Measurements from ENCODE around the gene AGAP1. TPM values are rescaled to one million over a fixed set of nuclear protein-coding genes. Genes with fewer than 3 reads are reported as not detected.

The AGAP1 gene
- polyA plus RNA-seq, 1 donor from 2014 or later: 17.4 TPM

DNA sequence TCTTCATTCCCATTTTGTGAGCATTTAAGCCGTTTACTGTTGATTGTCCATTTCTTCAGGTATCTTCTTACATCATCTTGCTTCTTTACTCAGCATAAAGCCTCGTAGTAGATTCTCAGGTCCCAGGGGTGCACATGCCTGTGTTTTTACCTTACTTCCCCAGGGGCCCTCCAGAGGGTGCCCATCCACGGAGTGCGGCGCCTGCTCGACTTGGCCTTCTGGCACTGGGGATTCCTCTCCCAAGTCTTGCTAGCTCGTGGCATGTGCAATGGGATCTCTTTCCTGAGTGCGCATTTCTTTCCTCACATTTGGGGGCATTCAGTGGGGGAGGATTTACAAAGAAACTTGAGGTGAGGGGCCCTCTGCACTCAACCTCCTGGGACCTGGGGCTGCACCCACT lies 148.1 kb downstream of the AGAP1 start (continued):
- TF ChIP-seq POLR2AphosphoS5 (IDR thresholded peaks at IDR 0.05): no peak
- TF ChIP-seq EZH2 (IDR thresholded peaks at IDR 0.05; ENCODE audit: borderline replicate concordance, insufficient read depth, low read length, poor library complexity, severe bottlenecking): no peak

DNA sequence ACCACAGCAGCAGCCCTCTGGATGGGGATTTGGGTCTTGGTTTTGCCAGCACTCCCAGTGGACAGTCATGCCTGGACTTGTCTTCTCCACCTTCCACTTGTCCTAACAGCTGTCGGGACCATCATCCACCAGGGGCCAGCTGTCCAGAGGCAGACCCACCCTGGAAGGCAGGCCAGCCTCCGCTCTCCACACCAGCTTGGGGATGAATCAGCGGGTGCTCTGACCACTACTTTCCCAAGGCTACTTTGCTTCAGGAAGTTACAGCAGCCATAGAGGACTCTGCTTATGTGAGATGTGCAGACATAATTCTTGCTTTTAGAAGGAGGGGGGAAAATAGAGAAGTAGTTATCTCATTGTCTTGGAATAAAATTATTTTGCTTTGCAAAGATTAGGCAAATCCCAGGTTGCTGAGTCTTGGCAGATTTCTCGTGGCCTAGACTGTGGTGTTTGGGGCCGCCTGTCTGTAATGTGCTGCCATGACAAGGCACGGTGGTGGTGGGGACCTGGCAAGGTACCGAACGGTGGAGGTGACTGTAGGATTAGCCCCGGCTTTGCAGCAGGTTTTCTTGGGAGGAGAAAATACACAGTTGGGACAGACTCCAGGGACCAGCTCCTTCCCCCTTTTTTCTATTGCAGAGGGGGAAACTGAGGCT lies 148.7 kb downstream of the AGAP1 start:
- Histone ChIP-seq H2AFZ (ENCODE audit: low read depth, low read length) (no peak overlapping the region), H4K20me1 (ENCODE audit: insufficient read depth) (no peaks in the 10 kb centered on the region), H3K36me3 (ENCODE audit: insufficient read depth, low read length) (no peaks in the 10 kb centered on the region), H3F3A (ENCODE audit: insufficient read depth, low read length, poor library complexity, severe bottlenecking) (no peaks in the 10 kb centered on the region), H3K4me3 (ENCODE audit: low read length) (no peak overlapping the region), H3K9me2 (ENCODE audit: insufficient read depth, low read length) (no peaks in the 10 kb centered on the region), H3K9ac (ENCODE audit: low read length) (no peak overlapping the region), H3K4me2 (ENCODE audit: low read length) (no peak overlapping the region), H3K79me2 (replicated peaks; ENCODE audit: insufficient read depth, low read length) (no peaks in the 10 kb centered on the region), H3K27ac (ENCODE audit: low read length) (no peak overlapping the region), H3K9me3 (ENCODE audit: low read length) (no peaks in the 10 kb centered on the region), H3K27me3 (ENCODE audit: insufficient read depth, low read depth, low read length) (peaks cover 4% of the 10 kb centered on the region)
- TF ChIP-seq MXI1 (conservative IDR thresholded peaks at IDR 0.05; ENCODE audit: poor library complexity, severe bottlenecking) (no peak), EZH2 (IDR thresholded peaks at IDR 0.05; ENCODE audit: borderline replicate concordance, insufficient read depth, low read length, poor library complexity, severe bottlenecking) (no peak), RAD21 (conservative IDR thresholded peaks at IDR 0.05) (no peak), POLR2AphosphoS5 (IDR thresholded peaks at IDR 0.05) (no peak), TAF1 (IDR thresholded peaks at IDR 0.05; ENCODE audit: low read depth) (no peak), EP300 (conservative IDR thresholded peaks at IDR 0.05; ENCODE audit: poor library complexity, severe bottlenecking) (no peak), SMC3 (conservative IDR thresholded peaks at IDR 0.05; ENCODE audit: poor library complexity) (no peak)
- TF ChIP-seq, protein P1, sequence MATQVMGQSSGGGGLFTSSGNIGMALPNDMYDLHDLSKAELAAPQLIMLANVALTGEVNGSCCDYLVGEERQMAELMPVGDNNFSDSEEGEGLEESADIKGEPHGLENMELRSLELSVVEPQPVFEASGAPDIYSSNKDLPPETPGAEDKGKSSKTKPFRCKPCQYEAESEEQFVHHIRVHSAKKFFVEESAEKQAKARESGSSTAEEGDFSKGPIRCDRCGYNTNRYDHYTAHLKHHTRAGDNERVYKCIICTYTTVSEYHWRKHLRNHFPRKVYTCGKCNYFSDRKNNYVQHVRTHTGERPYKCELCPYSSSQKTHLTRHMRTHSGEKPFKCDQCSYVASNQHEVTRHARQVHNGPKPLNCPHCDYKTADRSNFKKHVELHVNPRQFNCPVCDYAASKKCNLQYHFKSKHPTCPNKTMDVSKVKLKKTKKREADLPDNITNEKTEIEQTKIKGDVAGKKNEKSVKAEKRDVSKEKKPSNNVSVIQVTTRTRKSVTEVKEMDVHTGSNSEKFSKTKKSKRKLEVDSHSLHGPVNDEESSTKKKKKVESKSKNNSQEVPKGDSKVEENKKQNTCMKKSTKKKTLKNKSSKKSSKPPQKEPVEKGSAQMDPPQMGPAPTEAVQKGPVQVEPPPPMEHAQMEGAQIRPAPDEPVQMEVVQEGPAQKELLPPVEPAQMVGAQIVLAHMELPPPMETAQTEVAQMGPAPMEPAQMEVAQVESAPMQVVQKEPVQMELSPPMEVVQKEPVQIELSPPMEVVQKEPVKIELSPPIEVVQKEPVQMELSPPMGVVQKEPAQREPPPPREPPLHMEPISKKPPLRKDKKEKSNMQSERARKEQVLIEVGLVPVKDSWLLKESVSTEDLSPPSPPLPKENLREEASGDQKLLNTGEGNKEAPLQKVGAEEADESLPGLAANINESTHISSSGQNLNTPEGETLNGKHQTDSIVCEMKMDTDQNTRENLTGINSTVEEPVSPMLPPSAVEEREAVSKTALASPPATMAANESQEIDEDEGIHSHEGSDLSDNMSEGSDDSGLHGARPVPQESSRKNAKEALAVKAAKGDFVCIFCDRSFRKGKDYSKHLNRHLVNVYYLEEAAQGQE (IDR thresholded peaks at IDR 0.05; ENCODE audit: borderline replicate concordance): no peak
- TF ChIP-seq, protein P2, sequence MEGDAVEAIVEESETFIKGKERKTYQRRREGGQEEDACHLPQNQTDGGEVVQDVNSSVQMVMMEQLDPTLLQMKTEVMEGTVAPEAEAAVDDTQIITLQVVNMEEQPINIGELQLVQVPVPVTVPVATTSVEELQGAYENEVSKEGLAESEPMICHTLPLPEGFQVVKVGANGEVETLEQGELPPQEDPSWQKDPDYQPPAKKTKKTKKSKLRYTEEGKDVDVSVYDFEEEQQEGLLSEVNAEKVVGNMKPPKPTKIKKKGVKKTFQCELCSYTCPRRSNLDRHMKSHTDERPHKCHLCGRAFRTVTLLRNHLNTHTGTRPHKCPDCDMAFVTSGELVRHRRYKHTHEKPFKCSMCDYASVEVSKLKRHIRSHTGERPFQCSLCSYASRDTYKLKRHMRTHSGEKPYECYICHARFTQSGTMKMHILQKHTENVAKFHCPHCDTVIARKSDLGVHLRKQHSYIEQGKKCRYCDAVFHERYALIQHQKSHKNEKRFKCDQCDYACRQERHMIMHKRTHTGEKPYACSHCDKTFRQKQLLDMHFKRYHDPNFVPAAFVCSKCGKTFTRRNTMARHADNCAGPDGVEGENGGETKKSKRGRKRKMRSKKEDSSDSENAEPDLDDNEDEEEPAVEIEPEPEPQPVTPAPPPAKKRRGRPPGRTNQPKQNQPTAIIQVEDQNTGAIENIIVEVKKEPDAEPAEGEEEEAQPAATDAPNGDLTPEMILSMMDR (IDR thresholded peaks at IDR 0.05; ENCODE audit: poor library complexity, severe bottlenecking): no peak

DNA sequence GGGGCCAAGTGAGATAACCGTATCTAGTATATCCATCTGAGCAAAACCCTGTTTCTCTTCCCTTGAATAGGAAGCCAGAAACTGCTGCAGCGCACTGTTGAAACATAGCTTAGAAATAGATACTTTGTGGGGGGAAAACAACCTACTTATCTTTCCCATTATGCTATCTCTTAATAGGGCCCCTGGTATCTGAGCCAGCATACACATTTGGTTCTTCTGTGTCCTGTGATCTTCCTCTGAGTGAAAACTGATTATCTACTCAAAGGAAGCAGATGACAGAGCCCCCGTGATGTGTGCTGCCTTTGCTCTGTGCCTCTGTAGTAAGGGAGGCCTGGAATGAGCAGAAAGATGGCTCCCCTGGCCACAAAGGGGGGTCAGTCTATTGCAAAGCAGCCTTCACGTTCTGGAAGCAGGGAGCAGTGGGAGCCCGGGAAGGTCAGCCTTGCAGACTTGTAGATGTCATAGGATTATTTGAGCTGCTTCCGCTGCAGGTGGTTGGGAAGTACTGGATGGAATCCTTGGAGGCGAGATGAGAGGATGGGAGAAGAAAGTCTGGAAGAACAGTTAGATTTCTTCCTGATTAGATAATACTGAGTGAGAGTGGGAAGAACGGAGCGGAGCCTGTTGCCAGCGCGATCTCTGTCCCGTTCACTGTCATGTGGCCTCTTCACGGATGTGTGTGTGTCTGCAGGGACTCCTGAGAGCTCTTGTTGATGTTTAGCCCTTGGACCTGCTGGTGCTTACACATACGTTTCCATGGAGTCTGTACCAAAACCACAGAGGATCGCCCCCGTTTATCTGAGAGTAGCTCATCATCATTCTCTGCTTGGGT lies 150.1 kb downstream of the AGAP1 start:
- H4K20me1 ChIP-seq (ENCODE audit: insufficient read depth): no peaks in the 10 kb centered on the region
- TF ChIP-seq, protein P2 (IDR thresholded peaks at IDR 0.05; ENCODE audit: poor library complexity, severe bottlenecking): no peak
- TF ChIP-seq, protein P1 (IDR thresholded peaks at IDR 0.05; ENCODE audit: borderline replicate concordance): no peak
- no peak for TF ChIP-seq EZH2 (IDR thresholded peaks at IDR 0.05; ENCODE audit: borderline replicate concordance, insufficient read depth, low read length, poor library complexity, severe bottlenecking)
- TF ChIP-seq SMC3 (conservative IDR thresholded peaks at IDR 0.05; ENCODE audit: poor library complexity): no peak
- TF ChIP-seq EP300 (conservative IDR thresholded peaks at IDR 0.05; ENCODE audit: poor library complexity, severe bottlenecking): no peak
- TF ChIP-seq MXI1 (conservative IDR thresholded peaks at IDR 0.05; ENCODE audit: poor library complexity, severe bottlenecking): no peak
- no peak for TF ChIP-seq RAD21 (conservative IDR thresholded peaks at IDR 0.05)
- no peak for TF ChIP-seq TAF1 (IDR thresholded peaks at IDR 0.05; ENCODE audit: low read depth)
- TF ChIP-seq POLR2AphosphoS5 (IDR thresholded peaks at IDR 0.05): no peak
- H3K4me3 ChIP-seq (ENCODE audit: low read length): no peak overlapping the region

More for the DNA sequence above, 150.1 kb downstream of the AGAP1 start:
- no peaks in the 10 kb centered on the region for H3F3A ChIP-seq (ENCODE audit: insufficient read depth, low read length, poor library complexity, severe bottlenecking)
- H3K27me3 ChIP-seq (ENCODE audit: insufficient read depth, low read depth, low read length): peaks cover 2% of the 10 kb centered on the region
- no peaks in the 10 kb centered on the region for H3K36me3 ChIP-seq (ENCODE audit: insufficient read depth, low read length)
- H3K27ac ChIP-seq (ENCODE audit: low read length): no peak overlapping the region
- H3K9me2 ChIP-seq (ENCODE audit: insufficient read depth, low read length): no peaks in the 10 kb centered on the region
- H3K4me2 ChIP-seq (ENCODE audit: low read length): no peak overlapping the region
- H3K9ac ChIP-seq (ENCODE audit: low read length): no peak overlapping the region
- no peak overlapping the region for H2AFZ ChIP-seq (ENCODE audit: low read depth, low read length)
- no peaks in the 10 kb centered on the region for H3K9me3 ChIP-seq (ENCODE audit: low read length)
- no peaks in the 10 kb centered on the region for H3K79me2 ChIP-seq (replicated peaks; ENCODE audit: insufficient read depth, low read length)

Data from neural cell (in vitro differentiated cells).